HepG2 (cell line): ENCODE measurements around the gene PIGA. TPM values are rescaled to one million over a fixed set of nuclear protein-coding genes. Genes with fewer than 3 reads are reported as not detected.

Experiments used
- ATAC-seq: fragments of 200-7000 bp; cut with Tn5 transposase; 3 replicates; pipeline ENCODE4 v1.9.1; 2020; ENCODE audit warnings: mild to moderate bottlenecking, moderate library complexity
- BruUV-seq: library from RNA; stranded (reverse); fragments of 400-500 nt; replicated peaks from 2 replicates; lab custom pipeline; 2021; lab: Mats Ljungman, UMichigan
- CTCF ChIA-PET: fragments of 300-600 bp; formaldehyde crosslinking; extraction: SDS; loops from one replicate; lab custom pipeline; 2021; ENCODE audit warnings: low total read pairs, inconsistent platforms, low intra/inter-chr PET ratio; lab: Yijun Ruan, JAX
- POLR2A ChIA-PET: fragments of 350-600 bp; sonication (Branson Sonifier 250); formaldehyde crosslinking; loops from one replicate; lab custom pipeline; 2020; ENCODE audit warnings: antibody characterized with exemption, inconsistent platforms; lab: Yijun Ruan, JAX
- DNase-seq: peaks from one replicate; pipeline ENCODE4 v3.0.0-alpha.2; 2015; ENCODE audit warnings: low spot score
- FAIRE-seq: peaks from 3 replicates; lab custom pipeline; 2011; peaks lifted over from hg19 to GRCh38; lab: Jason Lieb, UNC
- H2AFZ ChIP-seq: one replicate; pipeline ENCODE4 v1.6.1; 2011; ENCODE audit warnings: low read length, inconsistent platforms
- H3K27ac ChIP-seq: fragments of 300-600 bp; 3 replicates; pipeline ENCODE4 v1.8.0; 2011; ENCODE audit warnings: mixed run types, mild to moderate bottlenecking, mixed read lengths, low read length, inconsistent platforms; ENCODE audit not compliant: insufficient read depth; ENCODE audit errors: extremely low read length
- H3K27me3 ChIP-seq, 2 experiments: fragments of 200-600 bp in 1 of 2; 2 replicates in 1 of 2; 3 replicates in 1 of 2; pipeline versions ENCODE4 v1.6.0 to v1.8.0; 2011; ENCODE audit warnings: low read length in 2 of 2, mild to moderate bottlenecking in 2 of 2, moderate library complexity in 2 of 2, inconsistent platforms in 1 of 2; ENCODE audit not compliant: insufficient read depth in 2 of 2, control insufficient read depth in 1 of 2
- H3K36me3 ChIP-seq, 2 experiments: fragments of 200-600 bp in 1 of 2; replicated peaks in 1 of 2; 2 replicates in 1 of 2; 3 replicates in 1 of 2; pipeline versions ENCODE4 v1.5.1 to v1.8.0; 2011; ENCODE audit warnings: low read length in 2 of 2, inconsistent platforms in 1 of 2; ENCODE audit not compliant: insufficient read depth in 2 of 2, control insufficient read depth in 1 of 2
- H3K4me1 ChIP-seq: 2 replicates; pipeline ENCODE4 v1.5.1; 2012; ENCODE audit warnings: low read length, inconsistent platforms; ENCODE audit not compliant: insufficient read depth
- H3K4me2 ChIP-seq: 2 replicates; pipeline ENCODE4 v1.6.0; 2011; ENCODE audit warnings: low read depth, low read length, inconsistent platforms
- H3K4me3 ChIP-seq, 3 experiments: fragments of 200-600 bp in 1 of 3; sonication (generic), shearing (Covaris generic) in 1 of 3; replicated peaks in 1 of 3; 2 replicates each; pipeline ENCODE4 v1.5.1; 2011 to 2016; ENCODE audit warnings: low read length in 3 of 3, inconsistent platforms in 2 of 3, low read depth in 2 of 3, mild to moderate bottlenecking in 2 of 3, control low read depth in 1 of 3, mixed read lengths in 1 of 3; ENCODE audit not compliant: insufficient read depth in 1 of 3
- H3K79me2 ChIP-seq: one replicate; pipeline ENCODE4 v1.6.1; 2011; ENCODE audit warnings: low read length, inconsistent platforms; ENCODE audit not compliant: insufficient read depth
- H3K9ac ChIP-seq: 2 replicates; pipeline ENCODE4 v1.6.0; 2011; ENCODE audit warnings: mild to moderate bottlenecking, low read depth, low read length, inconsistent platforms; ENCODE audit not compliant: insufficient read depth
- H3K9me3 ChIP-seq: 2 replicates; pipeline ENCODE4 v1.5.1; 2012; ENCODE audit warnings: mild to moderate bottlenecking, low read length
- H4K20me1 ChIP-seq: 2 replicates; pipeline ENCODE4 v1.6.0; 2011; ENCODE audit warnings: inconsistent platforms, mild to moderate bottlenecking, low read length, moderate library complexity; ENCODE audit not compliant: insufficient read depth
- KLF12 ChIP-seq: sonication (generic); formaldehyde crosslinking; IDR thresholded peaks from 2 replicates; pipeline ENCODE4 v1.4.0; 2020; ENCODE audit warnings: missing genetic modification reagents, borderline replicate concordance
- NFAT5 ChIP-seq: sonication (generic); formaldehyde crosslinking; IDR thresholded peaks from 2 replicates; pipeline ENCODE4 v1.4.0; 2020; ENCODE audit warnings: missing genetic modification reagents
- NFKB2 ChIP-seq: sonication (generic); formaldehyde crosslinking; IDR thresholded peaks from 2 replicates; pipeline ENCODE4 v1.4.0; 2020; ENCODE audit warnings: missing genetic modification reagents, borderline replicate concordance
- PITX1 ChIP-seq: sonication (generic); formaldehyde crosslinking; IDR thresholded peaks from 2 replicates; pipeline ENCODE4 v1.5.1; 2020; ENCODE audit warnings: mild to moderate bottlenecking, missing genetic modification reagents
- SCMH1 ChIP-seq: sonication (generic); formaldehyde crosslinking; IDR thresholded peaks from 2 replicates; pipeline ENCODE4 v1.9.0; 2021; ENCODE audit warnings: missing genetic modification reagents, mild to moderate bottlenecking, borderline replicate concordance
- TFDP2 ChIP-seq: sonication (generic); formaldehyde crosslinking; IDR thresholded peaks from 2 replicates; pipeline ENCODE4 v1.4.0; 2020; ENCODE audit warnings: missing genetic modification reagents
- ZFP36 ChIP-seq: fragments of 150-350 bp; IDR thresholded peaks from 2 replicates; pipeline ENCODE4 v1.6.1; 2018; ENCODE audit warnings: borderline replicate concordance, low read length, low read depth; ENCODE audit not compliant: partially characterized antibody
- ZNF501 ChIP-seq: sonication (generic); formaldehyde crosslinking; IDR thresholded peaks from 2 replicates; pipeline ENCODE4 v1.5.1; 2020; ENCODE audit warnings: mild to moderate bottlenecking, moderate library complexity, missing genetic modification reagents
- ZNF724P ChIP-seq: sonication (generic); formaldehyde crosslinking; IDR thresholded peaks from 2 replicates; pipeline ENCODE4 v1.8.0; 2022; ENCODE audit warnings: missing genetic modification reagents, borderline replicate concordance
- WGBS: methylation state at CpG from one replicate; pipeline ENCODE4 v1.1.6; 2017; ENCODE audit warnings: low lambda C conversion rate; 5-methylcytosine and 5-hydroxymethylcytosine counted together
- in situ Hi-C: cut with HindIII; loops from 2 replicates; pipeline ENCODE4 v1.10.0; 2017; ENCODE audit warnings: low pct_unique_long_range_greater_than_20kb; ENCODE audit not compliant: extremely low pct_ligation_motif_present
- intact Hi-C: fragments of 100-400 bp; cut with micrococcal nuclease; formaldehyde crosslinking; loops from one replicate; pipeline ENCODE4 v1.10.0; 2022; ENCODE audit not compliant: unreplicated experiment
- polyA plus RNA-seq, 8 experiments: library from polyadenylated mRNA; depleted of rRNA in 3 of 8; stranded (reverse) in 7 of 8; unstranded in 1 of 8; fragments of >200 nt; fragmentation: Illumina TruSeq in 4 of 8; extraction: Trizol in 4 of 8; gene quantifications; 2 replicates each; pipeline versions ENCODE4 v1.2.1 to v1.2.3, GENCODE V29; 2011 to 2016; ENCODE audit warnings: low read depth in 4 of 8, missing spikeins in 1 of 8, mixed read lengths in 1 of 8; ENCODE audit not compliant: insufficient read depth in 1 of 8
- total RNA-seq, 5 experiments: library from RNA; depleted of rRNA; stranded (reverse); fragments of >200 nt; fragmentation: Illumina TruSeq; extraction: Trizol; gene quantifications; 2 replicates each; pipeline ENCODE4 v1.2.3, GENCODE V29; 2016; ENCODE audit warnings: low read depth in 1 of 5
- TF ChIP-seq, protein P1 (sequence below): sonication (generic); formaldehyde crosslinking; IDR thresholded peaks from 2 replicates; pipeline ENCODE4 v1.8.1; 2022; ENCODE audit warnings: mild to moderate bottlenecking, missing genetic modification reagents
- TF ChIP-seq, protein P2 (sequence below): sonication (generic); formaldehyde crosslinking; IDR thresholded peaks from 2 replicates; pipeline ENCODE4 v1.8.0; 2022; ENCODE audit warnings: mild to moderate bottlenecking, missing genetic modification reagents; ENCODE audit not compliant: insufficient replicate concordance
- TF ChIP-seq, protein P3 (sequence below): IDR thresholded peaks from 2 replicates; pipeline ENCODE4 v1.6.1; 2016
- TF ChIP-seq, protein P4 (sequence below): sonication (generic); IDR thresholded peaks from 2 replicates; pipeline ENCODE4 v1.6.1; 2016; ENCODE audit warnings: low read depth, borderline replicate concordance

PIGA gene
- total and polyA plus RNA-seq, 2 of the 13 experiments (the other 11 are each of a cell fraction or from before 2014, with no cell fraction given): 6.0 to 13.0 TPM

DNA sequence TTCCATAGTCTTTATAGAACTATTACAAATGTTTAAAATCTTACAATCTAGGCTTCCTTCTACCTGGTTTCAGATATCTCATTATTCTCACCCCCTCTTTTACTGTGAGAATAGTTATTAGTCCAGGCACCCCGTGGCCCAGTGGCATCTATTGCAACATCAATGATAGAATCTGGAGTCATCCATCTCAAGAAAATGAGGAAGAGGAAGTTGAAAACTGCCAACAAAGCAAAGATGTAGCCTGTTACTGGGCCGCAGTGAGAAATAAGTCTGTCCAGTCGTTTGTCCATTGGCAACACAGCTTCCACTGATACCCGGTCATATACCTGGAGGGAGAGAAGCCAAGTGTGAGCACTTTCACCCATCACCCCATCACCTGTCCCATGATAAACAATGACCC is 13.9 kb downstream of the PIGA start:
- ChIA-PET POLR2A (no interaction called here), CTCF (no interaction called here)
- WGBS: 100% methylated on average over 2 of the region's 4 CpGs
- Histone ChIP-seq H3K4me3 (no peak overlapping the region), H3K9ac (no peak overlapping the region), H3K9me3 (no peaks in the 10 kb centered on the region), H2AFZ (no peak overlapping the region), H3K4me1 (no peaks in the 10 kb centered on the region), H3K79me2 (no peaks in the 10 kb centered on the region), H4K20me1 (no peaks in the 10 kb centered on the region), H3K4me2 (no peak overlapping the region), H3K27ac (no peak overlapping the region), H3K36me3 (peaks cover 0 to 3% of the 10 kb centered on the region in 2 experiments; a peak in 1 of 5 replicates), H3K27me3 (no peaks in the 10 kb centered on the region)
- intact Hi-C loops (no loop called here), in situ Hi-C loops (no loop called here)
- ATAC-seq (no peak), DNase-seq (no peak), FAIRE-seq (no peak)
- no TSS peak for BruUV-seq
- TF ChIP-seq TFDP2 (CRISPR knock-in tag) (no peak), KLF12 (no peak), SCMH1 (CRISPR knock-in tag) (no peak), ZNF724P (CRISPR knock-in tag) (no peak), NFKB2 (CRISPR knock-in tag) (no peak), PITX1 (CRISPR knock-in tag) (no peak), ZFP36 (no peak), ZNF501 (CRISPR knock-in tag) (no peak), NFAT5 (CRISPR knock-in tag) (no peak)
- TF ChIP-seq, protein P1, sequence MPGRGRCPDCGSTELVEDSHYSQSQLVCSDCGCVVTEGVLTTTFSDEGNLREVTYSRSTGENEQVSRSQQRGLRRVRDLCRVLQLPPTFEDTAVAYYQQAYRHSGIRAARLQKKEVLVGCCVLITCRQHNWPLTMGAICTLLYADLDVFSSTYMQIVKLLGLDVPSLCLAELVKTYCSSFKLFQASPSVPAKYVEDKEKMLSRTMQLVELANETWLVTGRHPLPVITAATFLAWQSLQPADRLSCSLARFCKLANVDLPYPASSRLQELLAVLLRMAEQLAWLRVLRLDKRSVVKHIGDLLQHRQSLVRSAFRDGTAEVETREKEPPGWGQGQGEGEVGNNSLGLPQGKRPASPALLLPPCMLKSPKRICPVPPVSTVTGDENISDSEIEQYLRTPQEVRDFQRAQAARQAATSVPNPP: no peak
- TF ChIP-seq, protein P2, sequence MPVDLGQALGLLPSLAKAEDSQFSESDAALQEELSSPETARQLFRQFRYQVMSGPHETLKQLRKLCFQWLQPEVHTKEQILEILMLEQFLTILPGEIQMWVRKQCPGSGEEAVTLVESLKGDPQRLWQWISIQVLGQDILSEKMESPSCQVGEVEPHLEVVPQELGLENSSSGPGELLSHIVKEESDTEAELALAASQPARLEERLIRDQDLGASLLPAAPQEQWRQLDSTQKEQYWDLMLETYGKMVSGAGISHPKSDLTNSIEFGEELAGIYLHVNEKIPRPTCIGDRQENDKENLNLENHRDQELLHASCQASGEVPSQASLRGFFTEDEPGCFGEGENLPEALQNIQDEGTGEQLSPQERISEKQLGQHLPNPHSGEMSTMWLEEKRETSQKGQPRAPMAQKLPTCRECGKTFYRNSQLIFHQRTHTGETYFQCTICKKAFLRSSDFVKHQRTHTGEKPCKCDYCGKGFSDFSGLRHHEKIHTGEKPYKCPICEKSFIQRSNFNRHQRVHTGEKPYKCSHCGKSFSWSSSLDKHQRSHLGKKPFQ (CRISPR knock-in tag): no peak
- TF ChIP-seq, protein P3, sequence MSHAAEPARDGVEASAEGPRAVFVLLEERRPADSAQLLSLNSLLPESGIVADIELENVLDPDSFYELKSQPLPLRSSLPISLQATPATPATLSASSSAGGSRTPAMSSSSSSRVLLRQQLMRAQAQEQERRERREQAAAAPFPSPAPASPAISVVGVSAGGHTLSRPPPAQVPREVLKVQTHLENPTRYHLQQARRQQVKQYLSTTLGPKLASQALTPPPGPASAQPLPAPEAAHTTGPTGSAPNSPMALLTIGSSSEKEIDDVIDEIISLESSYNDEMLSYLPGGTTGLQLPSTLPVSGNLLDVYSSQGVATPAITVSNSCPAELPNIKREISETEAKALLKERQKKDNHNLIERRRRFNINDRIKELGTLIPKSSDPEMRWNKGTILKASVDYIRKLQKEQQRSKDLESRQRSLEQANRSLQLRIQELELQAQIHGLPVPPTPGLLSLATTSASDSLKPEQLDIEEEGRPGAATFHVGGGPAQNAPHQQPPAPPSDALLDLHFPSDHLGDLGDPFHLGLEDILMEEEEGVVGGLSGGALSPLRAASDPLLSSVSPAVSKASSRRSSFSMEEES (CRISPR knock-in tag): no peak
- TF ChIP-seq, protein P4, sequence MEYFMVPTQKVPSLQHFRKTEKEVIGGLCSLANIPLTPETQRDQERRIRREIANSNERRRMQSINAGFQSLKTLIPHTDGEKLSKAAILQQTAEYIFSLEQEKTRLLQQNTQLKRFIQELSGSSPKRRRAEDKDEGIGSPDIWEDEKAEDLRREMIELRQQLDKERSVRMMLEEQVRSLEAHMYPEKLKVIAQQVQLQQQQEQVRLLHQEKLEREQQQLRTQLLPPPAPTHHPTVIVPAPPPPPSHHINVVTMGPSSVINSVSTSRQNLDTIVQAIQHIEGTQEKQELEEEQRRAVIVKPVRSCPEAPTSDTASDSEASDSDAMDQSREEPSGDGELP: no peak
